ENCODE results near the gene ARID5A.

Gene ARID5A

GRCh38 chr2:96558485-96558884 is 21.9 kb downstream of the ARID5A start:
- DNase-seq = no peak

DNA sequence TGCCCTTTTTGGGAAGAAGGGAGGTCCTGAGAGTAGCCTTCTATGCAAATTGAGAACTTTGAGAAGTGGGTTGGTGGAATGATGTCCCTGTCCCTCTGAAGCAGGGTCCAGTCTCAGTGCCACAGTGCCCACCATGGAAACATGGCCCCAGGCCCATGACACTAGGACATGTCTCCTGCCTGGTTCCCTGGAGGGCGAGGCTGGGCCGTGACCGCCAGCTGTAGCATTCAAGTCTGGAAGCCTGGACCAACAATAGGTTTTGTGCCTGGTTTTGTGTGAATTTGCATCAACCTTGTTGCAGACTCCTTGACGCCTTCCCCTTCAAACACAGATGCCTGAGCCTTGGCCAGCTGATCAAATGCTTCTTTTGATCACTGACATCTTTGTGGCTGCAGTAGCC is 27.5 kb downstream of the ARID5A start:
- DNase-seq = no peak

- DNase-seq = no peak
These were observed 28.0 kb downstream of the ARID5A start for GRCh38 chr2:96564563-96564962.

DNA sequence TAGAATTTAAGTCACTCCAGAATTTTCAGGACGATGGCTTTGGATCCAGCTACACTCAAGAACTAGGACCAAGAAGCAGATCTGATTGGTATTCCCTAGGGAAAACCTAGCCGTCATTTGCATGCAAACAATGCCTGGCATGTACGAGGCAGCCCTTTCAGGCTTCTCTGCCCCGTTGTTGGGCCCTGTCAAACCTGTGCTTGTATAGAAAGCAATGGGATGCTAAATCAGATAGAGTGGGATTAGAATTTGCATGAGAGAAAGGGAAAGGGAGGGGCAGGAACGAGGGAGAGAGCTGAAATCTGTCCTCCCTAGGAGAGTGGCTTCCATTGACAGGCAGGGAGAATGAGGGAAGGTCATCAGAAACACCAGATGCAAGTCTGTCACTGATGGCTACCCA is 28.6 kb downstream of the ARID5A start:
- no peak for DNase-seq

- no peak for DNase-seq
These were observed 31.5 kb downstream of the ARID5A start for GRCh38 chr2:96568094-96568493.

GRCh38 chr2:96574364-96574763 is 37.8 kb downstream of the ARID5A start:
- DNase-seq = no peak

DNA sequence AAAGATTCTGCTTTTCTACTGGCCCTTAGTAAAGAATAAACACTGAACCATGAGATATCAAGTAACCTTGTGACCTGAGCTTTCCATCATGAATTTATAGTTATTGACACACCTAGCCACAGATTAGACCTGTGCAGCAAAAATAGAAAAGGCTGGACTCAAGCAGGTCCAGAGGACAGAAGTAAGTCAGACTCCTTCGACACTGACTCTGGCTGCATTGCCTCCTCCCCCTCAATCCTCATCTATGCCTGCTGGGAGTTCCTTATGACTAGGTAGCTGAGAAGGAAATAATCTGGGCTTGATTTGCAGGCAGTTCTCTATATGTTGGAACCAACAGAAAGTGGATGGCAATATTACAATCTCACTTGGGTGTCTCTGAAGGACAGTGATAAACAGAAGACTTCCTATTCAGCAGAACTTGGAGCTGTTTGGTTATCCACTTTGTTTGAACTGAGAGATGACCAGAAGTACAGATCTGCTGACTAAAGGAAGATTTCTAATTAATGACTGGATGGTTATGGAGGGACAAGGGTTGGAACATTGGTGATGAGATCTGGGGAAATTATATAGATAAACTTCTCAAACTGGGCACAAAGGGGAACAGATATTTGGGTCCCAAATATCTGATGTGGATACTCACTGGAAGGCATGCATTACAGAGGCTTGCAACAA is 39.4 kb downstream of the ARID5A start:
- DNase-seq = no peak

DNA sequence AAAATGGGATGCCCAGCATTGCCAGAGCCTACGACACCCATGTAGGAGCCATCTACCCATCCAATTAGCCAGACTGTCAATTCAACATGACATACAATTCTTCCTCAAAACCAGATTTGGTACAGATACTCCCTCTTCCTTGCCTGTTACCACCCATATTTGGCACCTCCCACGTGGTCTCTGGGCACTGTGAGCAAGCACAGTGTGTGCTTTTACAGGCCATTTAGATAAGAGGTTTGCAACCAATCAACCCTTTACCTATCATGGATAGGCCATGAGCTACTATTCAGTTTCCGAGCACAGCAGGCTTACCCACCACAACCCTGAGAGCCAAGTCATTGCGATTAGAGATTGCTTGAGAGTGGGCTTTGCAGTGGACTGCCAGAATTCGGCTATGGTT is 40.9 kb downstream of the ARID5A start:
- no peak for DNase-seq

DNA sequence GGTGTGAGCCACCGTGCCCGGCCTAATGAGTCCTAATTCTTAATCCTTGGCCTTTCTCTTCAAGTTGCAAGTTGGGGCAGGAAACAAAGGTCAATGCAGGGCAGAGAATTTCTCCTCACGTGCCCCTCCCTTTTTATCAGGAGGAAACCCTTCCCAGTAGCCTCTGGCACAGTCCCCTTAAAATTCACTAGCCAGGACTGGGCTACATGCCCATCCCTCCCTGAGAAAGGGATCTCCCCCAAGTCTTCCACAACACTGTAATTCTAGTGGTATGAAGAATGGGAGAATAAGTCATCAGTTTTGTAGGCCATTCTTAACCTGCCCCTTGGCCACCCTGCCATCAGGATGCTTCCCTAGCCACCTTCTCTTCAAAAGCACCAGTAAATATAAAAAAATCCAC is 42.2 kb downstream of the ARID5A start:
- DNase-seq = no peak

DNA sequence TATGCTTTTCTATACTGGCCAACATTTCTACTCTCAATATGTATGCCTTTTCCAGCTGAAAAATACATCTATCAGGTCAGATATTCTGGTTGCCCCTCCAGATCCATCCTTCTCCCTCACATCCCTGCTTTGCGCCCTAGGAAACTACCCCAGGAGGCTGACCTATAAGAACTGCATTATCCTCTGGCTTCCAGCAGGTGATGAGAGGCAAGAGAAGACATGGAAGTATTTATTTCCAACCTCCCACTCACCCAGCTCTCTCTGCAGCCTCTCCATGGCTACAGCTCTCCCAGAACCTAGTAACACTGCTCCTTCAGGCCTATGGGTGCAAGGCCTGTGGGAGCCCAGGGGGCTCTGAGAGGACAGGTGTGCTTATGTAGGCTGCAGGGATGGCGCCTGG is 42.9 kb downstream of the ARID5A start:
- DNase-seq = no peak

- no peak for DNase-seq
These were observed 44.2 kb downstream of the ARID5A start for GRCh38 chr2:96580771-96581170.

- DNase-seq = no peak
These were observed 47.5 kb downstream of the ARID5A start for GRCh38 chr2:96584017-96584416.

- no peak for DNase-seq
These were observed 51.3 kb downstream of the ARID5A start for GRCh38 chr2:96587843-96588242.

- no peak for DNase-seq
These were observed 54.5 kb downstream of the ARID5A start for GRCh38 chr2:96591054-96591453.

DNA sequence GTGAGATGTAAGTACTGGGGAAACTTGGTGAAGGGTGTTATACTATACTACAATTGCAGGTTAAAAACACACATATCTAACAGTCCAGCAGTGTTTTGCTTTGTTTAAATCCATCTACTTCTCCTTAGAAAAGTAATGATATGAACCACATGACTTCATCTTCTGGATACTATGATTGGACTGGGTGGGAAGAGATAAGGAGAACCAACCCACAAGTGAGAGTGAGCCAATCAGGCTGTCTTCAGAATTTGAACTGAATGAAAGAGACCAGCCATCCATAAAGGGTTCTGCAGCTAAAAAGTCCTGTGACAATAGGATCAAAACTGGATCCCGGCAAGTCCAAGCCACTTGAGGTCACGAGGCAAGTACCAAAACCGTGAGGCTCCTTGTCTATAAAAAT is 54.9 kb downstream of the ARID5A start:
- no peak for DNase-seq

DNA sequence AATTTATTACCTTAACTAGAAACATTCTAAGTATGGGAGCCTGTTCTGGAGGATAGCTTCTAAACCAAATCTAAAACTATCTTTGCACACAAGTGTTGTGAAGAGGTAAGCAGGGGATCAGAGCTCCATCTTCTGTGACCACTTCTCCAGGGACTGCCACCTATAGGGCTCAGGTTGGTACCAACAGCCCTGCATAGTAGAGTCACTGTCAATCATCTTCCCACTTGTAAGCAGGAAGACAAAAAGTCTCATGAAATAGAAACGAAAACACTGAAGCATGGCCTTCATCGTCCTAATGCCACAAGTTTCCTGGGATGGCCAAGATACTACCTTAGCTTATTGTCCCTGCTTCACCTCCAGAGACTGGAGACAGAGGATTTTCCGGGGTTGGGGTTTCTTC is 57.7 kb downstream of the ARID5A start:
- no peak for DNase-seq

- no peak for DNase-seq
These were observed 58.2 kb downstream of the ARID5A start for GRCh38 chr2:96594691-96595152.

DNA sequence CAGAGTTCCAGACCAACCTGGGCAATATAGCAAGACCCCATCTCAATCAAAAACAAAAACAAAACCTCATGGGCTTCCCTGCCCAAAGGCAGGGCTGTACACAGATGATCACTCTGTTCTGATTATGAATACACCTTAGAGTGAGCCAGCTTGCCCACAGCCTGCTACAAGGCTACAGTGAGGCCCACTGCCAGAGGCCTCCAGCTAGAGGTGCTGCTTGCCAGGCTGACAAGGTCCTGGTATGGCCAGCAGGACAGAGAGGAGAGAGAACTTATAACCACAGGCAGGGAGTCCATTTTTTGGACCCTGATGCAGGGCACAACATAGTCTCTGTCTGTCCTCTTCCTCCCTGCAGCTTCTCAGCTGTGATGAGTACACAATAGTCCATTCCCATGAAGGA is 60.0 kb downstream of the ARID5A start:
- no peak for DNase-seq

- DNase-seq = no peak
These were observed 63.4 kb downstream of the ARID5A start for GRCh38 chr2:96599941-96600340.

DNA sequence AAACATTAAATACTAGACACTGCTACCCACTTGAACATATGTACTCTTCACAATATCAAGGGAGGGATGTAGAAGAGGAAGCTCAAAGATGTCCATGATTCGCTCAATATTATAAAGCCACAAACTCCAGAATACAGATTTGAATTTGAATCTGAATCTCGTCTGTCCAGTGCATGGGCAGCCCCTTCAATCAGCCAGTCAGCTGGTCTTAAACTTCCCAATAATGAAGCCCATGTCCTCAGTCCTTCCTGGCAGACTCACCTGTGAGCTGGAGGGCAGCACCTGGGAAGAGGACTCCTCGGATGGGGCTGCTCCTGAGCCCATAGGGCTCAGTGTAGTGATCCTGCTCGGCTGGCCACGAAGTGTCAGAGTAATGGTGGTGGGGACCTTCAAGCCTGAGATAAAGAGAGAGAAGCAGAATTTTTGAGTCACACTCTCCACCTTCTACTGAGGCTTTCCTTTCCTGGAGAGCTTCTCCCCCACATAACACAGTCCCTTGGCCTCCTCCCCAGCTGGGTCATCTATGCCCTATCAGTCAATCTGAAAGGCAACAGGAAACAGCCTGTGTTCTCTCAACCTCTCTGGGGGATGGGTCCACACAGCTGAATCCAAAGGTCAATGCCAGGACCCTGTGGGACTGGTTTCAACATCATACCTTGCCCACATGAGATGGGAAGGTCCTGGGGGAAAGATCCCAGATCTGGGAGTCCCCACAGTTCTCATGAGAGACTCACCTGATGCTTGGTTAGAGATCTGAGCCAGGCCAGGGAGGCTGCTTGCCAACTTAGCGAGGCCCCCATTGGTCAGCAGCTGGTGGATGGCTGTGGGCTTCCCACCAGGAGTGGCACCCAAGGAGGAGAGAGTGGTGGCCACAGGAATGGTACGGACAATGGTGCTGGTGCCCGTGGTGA is 65.1 kb downstream of the ARID5A start:
- no peak for DNase-seq

Measured in NCI-H2107 (cell line).